ENCODE measurements around the gene RFX1.
"Not testable (repeated sequence)": the region's sequence is repeated elsewhere in the genome, so short reads cannot be mapped to it uniquely, and the experiment has no call there.

RFX1 gene

GRCh38 chr19:14023404-14024235 lies 17.5 kb upstream of the RFX1 start:
- no peak overlapping the region for H3K4me3 ChIP-seq
- no peak for TF ChIP-seq CTCF (IDR thresholded peaks at IDR 0.05)
- no peak for DNase-seq (ENCODE audit: low spot score)
- peak overlapping the region in 1 of 2 donors; percentile 51 for H3K27ac ChIP-seq

- DNase-seq (ENCODE audit: low spot score) = no peak
- TF ChIP-seq CTCF (IDR thresholded peaks at IDR 0.05) = no peak
- no peak overlapping the region for H3K4me3 ChIP-seq
- no peak overlapping the region for H3K27ac ChIP-seq
Observed at GRCh38 chr19:14022469-14022868, 16.3 kb upstream of the RFX1 start.

GRCh38 chr19:14021474-14021873 lies 15.4 kb upstream of the RFX1 start:
- Histone ChIP-seq H3K4me3 (no peak overlapping the region), H3K27ac (no peak overlapping the region)
- TF ChIP-seq CTCF (IDR thresholded peaks at IDR 0.05) = no peak
- no peak for DNase-seq (ENCODE audit: low spot score)

GRCh38 chr19:14019739-14020138 lies 13.6 kb upstream of the RFX1 start:
- H3K27ac ChIP-seq; H3K4me3 ChIP-seq; DNase-seq (ENCODE audit: low spot score): not testable (repeated sequence)

GRCh38 chr19:14019100-14019499 lies 13.0 kb upstream of the RFX1 start:
- no peak overlapping the region for H3K27ac ChIP-seq
- H3K4me3 ChIP-seq = no peak overlapping the region
- DNase-seq (ENCODE audit: low spot score) = no peak
- TF ChIP-seq CTCF (IDR thresholded peaks at IDR 0.05) = no peak

- no peak for TF ChIP-seq CTCF (IDR thresholded peaks at IDR 0.05)
- H3K27ac ChIP-seq = no peak overlapping the region
- H3K4me3 ChIP-seq = no peak overlapping the region
- no peak for DNase-seq (ENCODE audit: low spot score)
Observed at GRCh38 chr19:14015524-14016035, 9.5 kb upstream of the RFX1 start.

GRCh38 chr19:14012378-14012915 lies 6.3 kb upstream of the RFX1 start:
- no peak overlapping the region for H3K27ac ChIP-seq
- no peak for TF ChIP-seq CTCF (IDR thresholded peaks at IDR 0.05)
- no peak for DNase-seq (ENCODE audit: low spot score)
- H3K4me3 ChIP-seq = no peak overlapping the region

All from coronary artery (tissue), 2 donors.